HTERT RPE-1 (cell line): ENCODE results near the gene BLTP2.
"Not testable (repeated sequence)": the region's sequence is repeated elsewhere in the genome, so short reads cannot be mapped to it uniquely, and the experiment has no call there.

Experiments
- in situ Hi-C: fragments of 300-500 bp; cut with MboI; formaldehyde crosslinking; loops from 4 replicates; pipeline ENCODE4 v1.14.3; 2020; ENCODE audit warnings: low sequenced_read_pairs

The BLTP2 gene

GRCh38 chr17:28648698-28649097 lies 3.7 kb upstream of the BLTP2 start:
- in situ Hi-C loops = no loop called here

GRCh38 chr17:28646039-28646754 lies 1.2 kb upstream of the BLTP2 start:
- in situ Hi-C loops = no loop called here

GRCh38 chr17:28645576-28645939 lies 600 bp upstream of the BLTP2 start:
- in situ Hi-C loops = no loop called here

- in situ Hi-C loops = no loop called here
These were observed 773 bp downstream of the BLTP2 start for GRCh38 chr17:28643983-28644786.

- in situ Hi-C loops = no loop called here
These were observed 3.4 kb downstream of the BLTP2 start for GRCh38 chr17:28641579-28641978.

- in situ Hi-C loops = no loop called here
These were observed 9.5 kb downstream of the BLTP2 start for GRCh38 chr17:28635506-28635905.

GRCh38 chr17:28634206-28634865 lies 10.6 kb downstream of the BLTP2 start:
- in situ Hi-C loops = no loop called here

- in situ Hi-C loops = no loop called here
These were observed 18.1 kb downstream of the BLTP2 start for GRCh38 chr17:28626818-28627217.

- in situ Hi-C loops = no loop called here
These were observed 20.8 kb downstream of the BLTP2 start for GRCh38 chr17:28624148-28624547.

- in situ Hi-C loops = no loop called here
These were observed 21.3 kb downstream of the BLTP2 start for GRCh38 chr17:28623696-28624095.

GRCh38 chr17:28622186-28622585 lies 22.8 kb downstream of the BLTP2 start:
- in situ Hi-C loops = no loop called here

- in situ Hi-C loops = no loop called here
These were observed 24.9 kb downstream of the BLTP2 start for GRCh38 chr17:28620010-28620409.

- in situ Hi-C loops = no loop called here
These were observed 26.5 kb downstream of the BLTP2 start for GRCh38 chr17:28618464-28618863.

- in situ Hi-C loops = no loop called here
These were observed 28.7 kb downstream of the BLTP2 start for GRCh38 chr17:28616281-28616680.

GRCh38 chr17:28615260-28615940 lies 29.6 kb downstream of the BLTP2 start:
- in situ Hi-C loops = no loop called here

GRCh38 chr17:28613931-28614381 lies 31.0 kb downstream of the BLTP2 start, which contains the start of gene RSKR:
TSS of gene RSKR (minus strand) at chr17:28614185. CDS start at chr17:28614161, 24 bp downstream.
- in situ Hi-C loops = no loop called here

- in situ Hi-C loops = no loop called here
These were observed 31.8 kb downstream of the BLTP2 start for GRCh38 chr17:28612936-28613872.

GRCh38 chr17:28612531-28612930 lies 32.4 kb downstream of the BLTP2 start:
- in situ Hi-C loops = no loop called here

GRCh38 chr17:28610376-28610775 lies 34.6 kb downstream of the BLTP2 start:
- in situ Hi-C loops = no loop called here

GRCh38 chr17:28604031-28604430 lies 40.9 kb downstream of the BLTP2 start:
- in situ Hi-C loops = not testable (repeated sequence)
